C1 segment of cervical spinal cord (tissue), 14 donors: ENCODE measurements around the gene STRADB.
"Not testable (repeated sequence)": the region's sequence is repeated elsewhere in the genome, so short reads cannot be mapped to it uniquely, and the experiment has no call there.

Source experiments
- DNase-seq, 14 donors: peaks; one replicate each; lab custom pipeline; 2025; lab: John Stamatoyannopoulos, UW

Gene STRADB

GRCh38 chr2:201430839-201431238, 20.7 kb upstream of the STRADB start:
- DNase-seq, result no peak

GRCh38 chr2:201432038-201432620, 19.4 kb upstream of the STRADB start:
- no peak for DNase-seq

DNA sequence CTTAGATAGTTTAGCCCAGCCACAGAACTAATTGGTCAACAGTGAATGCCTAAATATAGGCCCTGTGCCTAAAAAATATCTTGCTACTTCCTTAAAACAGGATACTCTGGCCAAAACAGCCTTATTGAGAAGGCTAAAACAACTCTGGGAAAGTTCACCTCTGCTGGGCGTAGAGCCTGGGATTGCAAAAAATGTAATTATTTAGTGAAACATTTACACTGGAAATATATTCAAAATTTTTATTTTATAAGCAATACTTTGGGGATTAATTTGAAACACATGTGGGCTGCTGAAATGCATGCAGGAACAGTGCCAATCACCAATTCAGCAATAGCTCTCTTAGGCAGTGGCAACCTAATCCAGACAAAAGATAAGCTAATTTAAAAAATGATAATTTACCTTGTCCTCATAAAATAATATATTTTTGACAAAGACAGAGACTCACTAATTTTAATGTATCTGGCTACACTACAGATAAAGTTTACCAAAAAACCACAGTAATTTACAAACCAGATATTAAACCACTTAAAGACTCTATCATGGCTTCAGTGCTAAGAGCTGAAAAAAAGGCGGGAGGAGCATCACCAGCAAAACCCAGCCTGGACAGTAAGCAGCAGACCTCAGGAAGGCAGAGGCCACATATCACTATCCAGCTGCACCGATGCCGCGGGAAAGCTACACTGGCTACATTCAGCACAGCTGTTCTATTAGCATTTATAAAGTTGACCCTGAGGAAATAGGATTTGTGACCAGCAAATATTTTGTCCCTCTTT, 18.7 kb upstream of the STRADB start:
- no peak for DNase-seq

- no peak for DNase-seq
Measured at GRCh38 chr2:201433394-201433995, 18.0 kb upstream of the STRADB start.

GRCh38 chr2:201436141-201436540, 15.4 kb upstream of the STRADB start:
- DNase-seq, result no peak

DNA sequence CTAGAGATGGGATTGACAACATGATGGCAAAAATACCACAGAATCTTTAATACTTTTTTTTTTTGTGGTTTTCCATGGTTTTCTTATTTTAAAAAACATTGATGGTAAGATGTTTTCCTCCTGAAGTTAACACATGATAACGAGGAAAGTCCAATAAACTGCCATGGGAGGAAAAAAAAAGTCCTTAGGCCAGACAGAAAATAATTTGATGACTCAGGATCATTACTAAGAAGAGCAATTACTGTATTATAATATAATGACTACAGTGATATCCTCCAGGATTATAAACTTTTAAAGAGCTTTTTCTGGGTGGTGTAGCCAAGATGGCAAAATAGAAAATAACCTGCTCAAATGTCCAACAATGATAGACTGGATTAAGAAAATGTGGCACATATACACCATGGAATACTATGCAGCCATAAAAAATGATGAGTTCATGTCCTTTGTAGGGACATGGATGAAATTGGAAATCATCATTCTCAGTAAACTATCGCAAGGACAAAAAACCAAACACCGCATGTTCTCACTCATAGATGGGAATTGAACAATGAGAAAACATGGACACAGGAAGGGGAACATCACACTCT, 12.1 kb upstream of the STRADB start:
- DNase-seq, result not testable (repeated sequence)

GRCh38 chr2:201440182-201440581, 11.4 kb upstream of the STRADB start:
- DNase-seq, result no peak

- no peak for DNase-seq
Measured at GRCh38 chr2:201441409-201441808, 10.1 kb upstream of the STRADB start.

- DNase-seq, result no peak
Measured at GRCh38 chr2:201444746-201445465, 6.6 kb upstream of the STRADB start.

DNA sequence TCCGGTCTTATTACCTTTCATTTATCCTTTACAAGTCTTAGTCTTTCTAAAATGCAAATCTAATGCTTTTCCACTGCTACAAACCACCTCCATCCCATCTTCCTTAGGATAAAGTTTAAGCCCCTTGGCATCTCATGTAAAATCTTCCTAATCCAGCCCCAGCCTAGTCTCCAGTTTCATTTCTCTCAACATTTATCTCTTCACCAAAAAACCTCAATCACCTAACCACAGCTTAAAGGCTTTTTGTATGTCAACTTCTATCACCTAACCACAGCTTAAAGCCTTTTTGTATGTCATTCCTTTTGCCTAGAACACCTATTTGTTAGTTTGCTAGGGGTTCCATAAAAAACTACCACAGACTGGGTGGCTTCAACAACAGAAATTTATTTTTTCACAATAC, 4.5 kb upstream of the STRADB start:
- DNase-seq, result no peak

GRCh38 chr2:201448061-201448460, 3.5 kb upstream of the STRADB start:
- DNase-seq, result no peak

DNA sequence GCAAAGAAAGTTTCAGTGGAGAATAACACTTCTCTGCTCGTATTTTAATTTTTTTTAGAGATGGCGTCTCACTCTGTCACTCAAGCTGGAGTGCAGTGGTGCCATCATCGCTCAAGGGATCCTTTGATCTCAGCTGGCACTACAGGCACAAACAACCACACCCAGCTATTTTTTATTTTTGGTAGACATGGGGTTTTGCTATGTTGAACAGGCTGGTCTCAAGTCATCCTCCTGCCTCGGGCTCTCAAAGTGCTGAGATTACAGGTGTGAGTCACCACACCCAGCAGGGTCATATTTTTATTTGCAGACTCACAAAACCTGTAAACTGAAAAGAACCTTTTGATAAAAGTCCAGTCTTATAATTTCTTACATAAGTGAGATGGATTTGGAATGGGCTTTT, 2.8 kb upstream of the STRADB start:
- DNase-seq, result no peak

- peak in 1 of 14 donors; percentile 56 for DNase-seq
Measured at GRCh38 chr2:201450954-201451291, 617 bp upstream of the STRADB start.

- peak in 3 of 14 donors; percentile 18 to 45 (median 42) for DNase-seq
Measured at GRCh38 chr2:201452058-201452921, 750 bp downstream of the STRADB start.

DNA sequence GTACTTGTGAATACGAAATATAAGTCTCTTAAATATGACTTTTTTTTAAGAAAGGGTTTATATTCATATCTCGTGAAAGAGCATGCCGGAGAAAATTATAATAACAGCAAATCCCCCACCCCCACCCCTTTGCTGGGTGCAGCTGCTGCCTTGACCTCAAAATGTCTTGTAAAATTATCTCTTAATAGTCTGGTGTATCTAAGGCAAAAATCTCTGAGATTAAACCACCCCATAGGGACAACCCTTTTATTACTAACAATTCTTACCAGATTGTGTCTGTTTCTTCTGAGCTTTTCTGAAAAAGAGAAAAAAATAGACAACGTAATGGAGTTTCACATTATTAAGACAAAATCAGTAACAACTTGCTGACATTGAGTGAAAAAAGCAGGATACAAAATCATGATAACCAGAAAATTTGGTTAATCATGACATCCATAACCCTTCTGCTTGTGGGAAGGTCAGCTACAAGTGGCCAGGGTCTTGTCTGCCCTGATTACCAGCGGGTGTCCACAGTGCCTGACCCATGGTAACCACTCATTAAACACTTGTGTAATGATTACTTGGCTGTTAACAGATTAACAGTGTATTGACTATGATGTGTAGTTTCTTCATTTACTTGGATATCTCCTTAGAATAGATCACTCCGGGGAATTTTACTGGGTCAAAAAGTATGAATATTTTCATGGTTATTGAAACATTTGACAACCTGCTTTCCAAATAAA, 1.5 kb downstream of the STRADB start:
- DNase-seq, result no peak

GRCh38 chr2:201458381-201458780, 6.8 kb downstream of the STRADB start:
- DNase-seq, result no peak

- no peak for DNase-seq
Measured at GRCh38 chr2:201460532-201460931, 9.0 kb downstream of the STRADB start.

GRCh38 chr2:201464547-201464946, 13.0 kb downstream of the STRADB start:
- DNase-seq, result no peak

DNA sequence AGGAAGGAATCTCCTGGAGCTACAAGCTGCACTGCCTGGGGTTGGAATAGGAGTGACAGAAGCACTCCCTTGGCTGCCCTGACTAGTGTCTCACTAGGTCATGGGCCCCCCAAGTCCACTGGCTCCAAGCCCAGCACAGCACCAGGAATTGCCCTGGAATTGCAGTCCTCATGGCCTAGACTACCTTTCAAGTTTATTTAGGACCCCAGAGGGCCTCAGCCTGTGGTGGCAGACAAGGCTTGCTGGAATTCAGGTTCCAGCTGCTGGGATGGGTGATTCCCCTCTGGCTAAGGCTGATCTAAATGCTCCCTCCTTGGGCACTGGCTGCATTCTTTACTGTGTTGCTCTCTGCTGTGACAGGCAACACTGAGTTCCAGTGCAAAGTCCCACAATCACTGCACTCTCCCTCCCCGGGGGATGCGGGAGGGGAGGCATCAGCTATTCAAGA, 14.0 kb downstream of the STRADB start:
- peak in 11 of 14 donors; percentile 5 to 77 (median 29) for DNase-seq

DNA sequence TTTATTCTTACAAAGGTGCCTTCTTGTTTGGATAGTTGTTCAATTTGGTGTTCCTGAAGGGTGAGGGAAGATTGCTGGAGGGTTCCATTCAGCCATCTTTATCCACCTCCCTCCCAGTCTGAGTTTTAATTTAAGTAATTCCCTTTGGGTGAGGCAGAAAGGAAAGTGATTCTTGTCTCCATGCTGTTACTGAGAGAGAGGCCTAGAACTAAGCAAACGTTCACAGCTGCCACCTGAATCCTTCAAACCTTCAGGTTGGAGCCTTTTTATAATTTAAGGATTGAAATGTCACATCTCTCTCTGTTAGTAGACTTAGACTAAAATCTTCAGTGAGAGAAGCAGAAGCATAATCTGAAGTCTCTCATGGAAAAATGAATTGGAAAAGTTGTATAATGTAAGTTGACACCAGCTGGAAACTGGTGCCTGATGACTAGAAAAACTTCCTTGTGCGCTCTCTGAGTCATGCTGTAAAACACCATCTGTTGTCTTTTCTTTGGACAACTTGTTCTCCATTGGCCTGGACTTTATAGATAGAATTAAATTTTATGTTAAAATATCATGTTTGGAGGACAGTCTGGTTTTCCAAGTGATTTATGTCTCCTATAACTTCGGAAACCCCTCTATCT, 14.6 kb downstream of the STRADB start:
- DNase-seq, result peak in 1 of 14 donors; percentile 49
